HG03571 (cell line): ENCODE measurements around the gene PHOX2B.
"Not testable (repeated sequence)": the region's sequence is repeated elsewhere in the genome, so short reads cannot be mapped to it uniquely, and the experiment has no call there.

ENCODE experiments used
- ATAC-seq: cut with Tn5 transposase; IDR thresholded peaks from one replicate; pipeline ENCODE4 v1.9.1; 2021; ENCODE audit not compliant: unreplicated experiment

PHOX2B gene

GRCh38 chr4:41712425-41712824 is 36.1 kb downstream of the PHOX2B start:
- no peak for ATAC-seq

- not testable (repeated sequence) for ATAC-seq
Observed at GRCh38 chr4:41711654-41712053, 36.9 kb downstream of the PHOX2B start.

DNA sequence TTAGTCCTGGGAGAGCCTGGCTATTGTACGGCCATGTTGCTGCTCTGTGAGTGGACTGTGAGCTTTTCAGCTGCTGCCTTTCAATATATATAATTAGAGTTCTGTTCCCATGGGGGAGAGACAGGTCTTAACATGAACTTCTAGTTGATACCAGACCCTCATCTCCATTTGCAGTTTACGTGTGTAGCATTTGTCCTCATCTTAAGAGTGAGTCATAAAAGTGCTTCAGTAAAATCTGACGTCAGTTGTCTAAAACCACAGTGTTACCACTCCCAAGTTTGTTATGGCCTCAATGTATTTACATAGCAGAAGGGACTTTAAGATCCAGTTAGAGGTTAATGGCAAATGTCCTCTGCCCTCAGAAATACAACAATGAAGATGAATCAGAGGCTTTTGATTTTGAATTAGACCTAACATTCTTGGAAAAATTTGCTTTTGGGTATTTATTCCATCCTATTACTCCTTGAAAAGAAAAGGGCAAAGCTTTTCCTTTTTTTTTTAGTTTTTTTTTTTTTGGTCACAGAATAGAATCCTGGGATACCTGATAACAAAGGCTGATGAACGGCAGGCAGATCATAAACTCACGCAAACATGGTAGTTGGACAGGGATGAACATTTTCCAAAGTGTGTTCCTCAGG is 38.6 kb downstream of the PHOX2B start:
- no peak for ATAC-seq

DNA sequence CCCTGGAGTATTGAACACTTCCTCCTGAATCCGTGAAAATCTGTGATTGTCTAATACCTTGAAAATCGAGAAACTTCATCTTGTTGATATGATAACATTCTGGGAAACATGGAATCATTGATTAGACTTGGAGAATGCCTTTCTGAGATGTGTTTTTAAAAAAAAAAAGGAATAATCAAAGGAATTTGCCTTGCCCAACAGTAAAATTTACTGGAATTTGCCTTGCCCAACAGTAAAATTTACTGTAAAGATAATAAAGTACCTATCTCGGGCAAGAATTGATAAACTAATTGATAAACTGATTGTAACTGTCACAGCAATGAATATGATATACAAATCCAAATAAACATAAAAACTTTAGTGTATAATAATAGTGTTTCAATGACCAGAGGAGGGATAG is 44.7 kb downstream of the PHOX2B start:
- no peak for ATAC-seq

- no peak for ATAC-seq
Observed at GRCh38 chr4:41702770-41703169, 45.8 kb downstream of the PHOX2B start.

- no peak for ATAC-seq
Observed at GRCh38 chr4:41701983-41702382, 46.5 kb downstream of the PHOX2B start.

- no peak for ATAC-seq
Observed at GRCh38 chr4:41696763-41697162, 51.8 kb downstream of the PHOX2B start.

GRCh38 chr4:41696131-41696530 is 52.4 kb downstream of the PHOX2B start:
- ATAC-seq, result no peak
